ENCODE results near the gene EXOC6B.

DNA sequence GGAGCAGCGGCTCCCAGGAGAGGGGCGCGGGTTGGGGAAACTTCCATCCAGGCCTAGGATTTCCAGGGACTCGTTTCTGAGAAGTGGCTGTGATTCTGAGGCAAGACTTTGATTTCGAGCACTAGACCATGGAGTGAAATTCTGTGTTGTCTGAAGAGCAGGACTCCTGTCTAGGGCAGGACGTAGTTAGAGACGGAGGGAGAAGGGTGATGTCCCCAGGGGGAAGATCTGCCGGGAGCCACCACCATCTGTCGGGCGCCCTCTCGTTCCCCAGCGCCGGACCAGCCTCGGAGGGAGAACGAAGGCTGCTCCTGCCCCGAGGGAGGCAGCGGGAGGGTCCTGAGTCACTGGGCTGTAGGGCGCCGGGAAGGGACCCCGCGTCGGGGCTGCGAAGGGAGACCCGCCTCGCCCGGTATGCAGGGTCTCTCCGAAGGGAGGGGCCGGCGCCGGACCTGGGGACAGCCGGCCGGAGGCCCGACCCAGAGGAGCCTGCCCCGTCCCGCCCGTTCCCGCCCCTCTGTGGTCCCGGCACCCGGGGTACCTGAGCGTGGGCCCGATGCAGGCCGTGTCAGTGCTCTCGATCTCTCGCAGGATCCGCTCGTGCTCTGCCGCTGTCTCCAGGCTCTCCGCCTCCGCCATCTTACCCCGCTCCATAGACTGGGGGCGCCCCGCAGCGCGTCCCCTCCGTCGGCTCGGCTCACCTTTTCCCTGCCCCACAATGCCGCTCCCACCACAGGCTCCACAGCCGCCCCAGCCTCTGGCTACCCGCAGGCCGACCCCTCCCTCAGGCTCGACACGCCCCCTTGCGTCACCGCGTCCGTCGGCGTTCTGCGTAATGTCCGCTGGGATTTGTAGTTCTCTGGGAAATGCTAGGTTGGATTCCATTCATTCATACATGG, at the start of gene EXOC6B:
- TF ChIP-seq, protein P1, sequence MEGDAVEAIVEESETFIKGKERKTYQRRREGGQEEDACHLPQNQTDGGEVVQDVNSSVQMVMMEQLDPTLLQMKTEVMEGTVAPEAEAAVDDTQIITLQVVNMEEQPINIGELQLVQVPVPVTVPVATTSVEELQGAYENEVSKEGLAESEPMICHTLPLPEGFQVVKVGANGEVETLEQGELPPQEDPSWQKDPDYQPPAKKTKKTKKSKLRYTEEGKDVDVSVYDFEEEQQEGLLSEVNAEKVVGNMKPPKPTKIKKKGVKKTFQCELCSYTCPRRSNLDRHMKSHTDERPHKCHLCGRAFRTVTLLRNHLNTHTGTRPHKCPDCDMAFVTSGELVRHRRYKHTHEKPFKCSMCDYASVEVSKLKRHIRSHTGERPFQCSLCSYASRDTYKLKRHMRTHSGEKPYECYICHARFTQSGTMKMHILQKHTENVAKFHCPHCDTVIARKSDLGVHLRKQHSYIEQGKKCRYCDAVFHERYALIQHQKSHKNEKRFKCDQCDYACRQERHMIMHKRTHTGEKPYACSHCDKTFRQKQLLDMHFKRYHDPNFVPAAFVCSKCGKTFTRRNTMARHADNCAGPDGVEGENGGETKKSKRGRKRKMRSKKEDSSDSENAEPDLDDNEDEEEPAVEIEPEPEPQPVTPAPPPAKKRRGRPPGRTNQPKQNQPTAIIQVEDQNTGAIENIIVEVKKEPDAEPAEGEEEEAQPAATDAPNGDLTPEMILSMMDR (IDR thresholded peaks at IDR 0.05; ENCODE audit: low read length), result no peak
- TF ChIP-seq EZH2phosphoT487 (IDR thresholded peaks at IDR 0.05; ENCODE audit: low read length), result no peak

Data from MM.1S (cell line).